ENCODE measurements around the gene INHBE.

DNA sequence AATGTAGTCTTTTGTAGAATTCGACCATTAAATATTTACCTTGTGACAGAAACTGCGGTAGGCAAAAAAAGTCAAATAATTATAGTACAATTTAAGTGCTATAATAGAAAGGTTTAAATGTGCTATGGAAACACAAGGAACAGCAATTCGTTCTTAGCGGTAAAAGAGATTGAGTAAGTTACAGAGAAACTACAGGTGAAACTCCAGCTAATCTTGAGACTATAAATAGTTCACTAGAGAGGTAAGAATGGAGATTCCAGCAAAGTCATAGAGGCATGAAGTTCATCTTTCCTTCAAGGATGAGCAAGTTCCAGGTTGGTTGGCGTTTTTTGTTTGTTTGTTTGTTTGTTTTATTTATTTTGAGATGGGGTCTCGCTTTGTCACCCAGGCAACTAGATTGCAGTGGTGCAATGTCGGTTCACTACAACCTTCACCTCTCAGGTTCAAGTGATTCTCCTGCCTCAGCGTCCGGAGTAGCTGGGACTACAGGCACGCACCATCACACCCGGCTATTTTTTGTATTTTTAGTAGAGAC lies 23.4 kb upstream of the INHBE start:
- TF ChIP-seq OSR1 (CRISPR knock-in tag; IDR thresholded peaks at IDR 0.05), result no peak
- no peak for TF ChIP-seq ARNTL (CRISPR knock-in tag; IDR thresholded peaks at IDR 0.05; ENCODE audit: borderline replicate concordance, low read depth)
- no peak for TF ChIP-seq SNAI2 (CRISPR knock-in tag; IDR thresholded peaks at IDR 0.05)
- TF ChIP-seq PPARA (CRISPR knock-in tag; IDR thresholded peaks at IDR 0.05; ENCODE audit: borderline replicate concordance), result no peak
- TF ChIP-seq ZFP30 (CRISPR knock-in tag; IDR thresholded peaks at IDR 0.05), result no peak
- TF ChIP-seq ESRRG (CRISPR knock-in tag; IDR thresholded peaks at IDR 0.05), result no peak
- TF ChIP-seq ZNF8 (CRISPR knock-in tag; IDR thresholded peaks at IDR 0.05), result no peak
- TF ChIP-seq, protein P1, sequence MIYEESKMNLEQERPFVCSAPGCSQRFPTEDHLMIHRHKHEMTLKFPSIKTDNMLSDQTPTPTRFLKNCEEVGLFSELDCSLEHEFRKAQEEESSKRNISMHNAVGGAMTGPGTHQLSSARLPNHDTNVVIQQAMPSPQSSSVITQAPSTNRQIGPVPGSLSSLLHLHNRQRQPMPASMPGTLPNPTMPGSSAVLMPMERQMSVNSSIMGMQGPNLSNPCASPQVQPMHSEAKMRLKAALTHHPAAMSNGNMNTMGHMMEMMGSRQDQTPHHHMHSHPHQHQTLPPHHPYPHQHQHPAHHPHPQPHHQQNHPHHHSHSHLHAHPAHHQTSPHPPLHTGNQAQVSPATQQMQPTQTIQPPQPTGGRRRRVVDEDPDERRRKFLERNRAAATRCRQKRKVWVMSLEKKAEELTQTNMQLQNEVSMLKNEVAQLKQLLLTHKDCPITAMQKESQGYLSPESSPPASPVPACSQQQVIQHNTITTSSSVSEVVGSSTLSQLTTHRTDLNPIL (CRISPR knock-in tag; IDR thresholded peaks at IDR 0.05; ENCODE audit: low read depth), result no peak
- TF ChIP-seq, protein P2, sequence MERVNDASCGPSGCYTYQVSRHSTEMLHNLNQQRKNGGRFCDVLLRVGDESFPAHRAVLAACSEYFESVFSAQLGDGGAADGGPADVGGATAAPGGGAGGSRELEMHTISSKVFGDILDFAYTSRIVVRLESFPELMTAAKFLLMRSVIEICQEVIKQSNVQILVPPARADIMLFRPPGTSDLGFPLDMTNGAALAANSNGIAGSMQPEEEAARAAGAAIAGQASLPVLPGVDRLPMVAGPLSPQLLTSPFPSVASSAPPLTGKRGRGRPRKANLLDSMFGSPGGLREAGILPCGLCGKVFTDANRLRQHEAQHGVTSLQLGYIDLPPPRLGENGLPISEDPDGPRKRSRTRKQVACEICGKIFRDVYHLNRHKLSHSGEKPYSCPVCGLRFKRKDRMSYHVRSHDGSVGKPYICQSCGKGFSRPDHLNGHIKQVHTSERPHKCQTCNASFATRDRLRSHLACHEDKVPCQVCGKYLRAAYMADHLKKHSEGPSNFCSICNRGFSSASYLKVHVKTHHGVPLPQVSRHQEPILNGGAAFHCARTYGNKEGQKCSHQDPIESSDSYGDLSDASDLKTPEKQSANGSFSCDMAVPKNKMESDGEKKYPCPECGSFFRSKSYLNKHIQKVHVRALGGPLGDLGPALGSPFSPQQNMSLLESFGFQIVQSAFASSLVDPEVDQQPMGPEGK (CRISPR knock-in tag; IDR thresholded peaks at IDR 0.05; ENCODE audit: borderline replicate concordance), result no peak
- TF ChIP-seq RARB (CRISPR knock-in tag; IDR thresholded peaks at IDR 0.05), result no peak
- TF ChIP-seq, protein P3, sequence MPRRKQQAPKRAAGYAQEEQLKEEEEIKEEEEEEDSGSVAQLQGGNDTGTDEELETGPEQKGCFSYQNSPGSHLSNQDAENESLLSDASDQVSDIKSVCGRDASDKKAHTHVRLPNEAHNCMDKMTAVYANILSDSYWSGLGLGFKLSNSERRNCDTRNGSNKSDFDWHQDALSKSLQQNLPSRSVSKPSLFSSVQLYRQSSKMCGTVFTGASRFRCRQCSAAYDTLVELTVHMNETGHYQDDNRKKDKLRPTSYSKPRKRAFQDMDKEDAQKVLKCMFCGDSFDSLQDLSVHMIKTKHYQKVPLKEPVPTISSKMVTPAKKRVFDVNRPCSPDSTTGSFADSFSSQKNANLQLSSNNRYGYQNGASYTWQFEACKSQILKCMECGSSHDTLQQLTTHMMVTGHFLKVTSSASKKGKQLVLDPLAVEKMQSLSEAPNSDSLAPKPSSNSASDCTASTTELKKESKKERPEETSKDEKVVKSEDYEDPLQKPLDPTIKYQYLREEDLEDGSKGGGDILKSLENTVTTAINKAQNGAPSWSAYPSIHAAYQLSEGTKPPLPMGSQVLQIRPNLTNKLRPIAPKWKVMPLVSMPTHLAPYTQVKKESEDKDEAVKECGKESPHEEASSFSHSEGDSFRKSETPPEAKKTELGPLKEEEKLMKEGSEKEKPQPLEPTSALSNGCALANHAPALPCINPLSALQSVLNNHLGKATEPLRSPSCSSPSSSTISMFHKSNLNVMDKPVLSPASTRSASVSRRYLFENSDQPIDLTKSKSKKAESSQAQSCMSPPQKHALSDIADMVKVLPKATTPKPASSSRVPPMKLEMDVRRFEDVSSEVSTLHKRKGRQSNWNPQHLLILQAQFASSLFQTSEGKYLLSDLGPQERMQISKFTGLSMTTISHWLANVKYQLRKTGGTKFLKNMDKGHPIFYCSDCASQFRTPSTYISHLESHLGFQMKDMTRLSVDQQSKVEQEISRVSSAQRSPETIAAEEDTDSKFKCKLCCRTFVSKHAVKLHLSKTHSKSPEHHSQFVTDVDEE (CRISPR knock-in tag; IDR thresholded peaks at IDR 0.05), result no peak
- TF ChIP-seq TOX (CRISPR knock-in tag; IDR thresholded peaks at IDR 0.05; ENCODE audit: borderline replicate concordance), result no peak

Data from SK-N-SH treated with all-trans-retinoic acid at 6 μM for 48 hours (cell line).